C4-2B (cell line): Measurements from ENCODE around the gene URGCP.

Experiments used
- ZFX ChIP-seq: fragments of 450-650 bp; IDR thresholded peaks from 2 replicates; pipeline ENCODE4 v1.6.1; 2017
- TF ChIP-seq, protein P1 (sequence below): fragments of 450-650 bp; conservative IDR thresholded peaks from 2 replicates; pipeline ENCODE4 v1.5.1; 2017; ENCODE audit warnings: mild to moderate bottlenecking

- TF ChIP-seq, protein P1, sequence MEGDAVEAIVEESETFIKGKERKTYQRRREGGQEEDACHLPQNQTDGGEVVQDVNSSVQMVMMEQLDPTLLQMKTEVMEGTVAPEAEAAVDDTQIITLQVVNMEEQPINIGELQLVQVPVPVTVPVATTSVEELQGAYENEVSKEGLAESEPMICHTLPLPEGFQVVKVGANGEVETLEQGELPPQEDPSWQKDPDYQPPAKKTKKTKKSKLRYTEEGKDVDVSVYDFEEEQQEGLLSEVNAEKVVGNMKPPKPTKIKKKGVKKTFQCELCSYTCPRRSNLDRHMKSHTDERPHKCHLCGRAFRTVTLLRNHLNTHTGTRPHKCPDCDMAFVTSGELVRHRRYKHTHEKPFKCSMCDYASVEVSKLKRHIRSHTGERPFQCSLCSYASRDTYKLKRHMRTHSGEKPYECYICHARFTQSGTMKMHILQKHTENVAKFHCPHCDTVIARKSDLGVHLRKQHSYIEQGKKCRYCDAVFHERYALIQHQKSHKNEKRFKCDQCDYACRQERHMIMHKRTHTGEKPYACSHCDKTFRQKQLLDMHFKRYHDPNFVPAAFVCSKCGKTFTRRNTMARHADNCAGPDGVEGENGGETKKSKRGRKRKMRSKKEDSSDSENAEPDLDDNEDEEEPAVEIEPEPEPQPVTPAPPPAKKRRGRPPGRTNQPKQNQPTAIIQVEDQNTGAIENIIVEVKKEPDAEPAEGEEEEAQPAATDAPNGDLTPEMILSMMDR: no peak
- no peak for TF ChIP-seq ZFX
These were observed 22.2 kb downstream of the URGCP start for GRCh38 chr7:43884209-43884608.
